Ovary (tissue), 3 donors: ENCODE results near the gene PODXL.

ENCODE experiments used
- EP300 ChIP-seq: sonication (generic); formaldehyde crosslinking; IDR thresholded peaks from one replicate; pipeline ENCODE4 v1.6.1; 2017; ENCODE audit warnings: antibody characterized with exemption
- POLR2A ChIP-seq: fragments of 450-650 bp; IDR thresholded peaks from one replicate; pipeline ENCODE4 v1.6.1; 2017; ENCODE audit warnings: antibody characterized with exemption, mild to moderate bottlenecking, moderate library complexity
- TF ChIP-seq, protein P1 (sequence below), 3 donors: fragments of 450-650 bp in 2 of 3; fragments of 200-600 bp in 1 of 3; IDR thresholded peaks; one replicate each; pipeline versions ENCODE4 v1.5.1 to v1.8.0; 2016 to 2022; ENCODE audit warnings: antibody characterized with exemption in 3 of 3, mild to moderate bottlenecking in 1 of 3
- donor health status: DM: no; HTN: no; CAD: no.

DNA sequence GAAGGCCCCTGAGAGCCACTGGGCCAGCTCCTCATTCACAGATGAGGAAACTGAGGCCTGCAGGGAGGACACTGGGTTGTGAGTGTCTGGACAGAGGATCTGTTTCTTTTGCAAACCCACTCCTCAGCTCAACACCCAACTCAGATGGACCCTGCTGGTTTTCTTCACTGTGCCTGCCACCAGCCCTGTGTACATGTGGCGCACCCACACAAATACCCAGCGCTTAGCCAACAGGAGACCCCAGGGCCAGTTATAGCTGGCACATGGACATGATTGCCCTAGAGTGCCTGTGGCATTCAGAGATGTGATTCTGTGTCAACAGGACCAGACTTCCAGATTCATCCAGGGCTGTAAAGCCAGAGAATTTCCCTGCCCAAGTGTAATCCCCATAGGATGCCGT lies 12.4 kb downstream of the PODXL start:
- TF ChIP-seq POLR2A: no peak
- TF ChIP-seq, protein P1, sequence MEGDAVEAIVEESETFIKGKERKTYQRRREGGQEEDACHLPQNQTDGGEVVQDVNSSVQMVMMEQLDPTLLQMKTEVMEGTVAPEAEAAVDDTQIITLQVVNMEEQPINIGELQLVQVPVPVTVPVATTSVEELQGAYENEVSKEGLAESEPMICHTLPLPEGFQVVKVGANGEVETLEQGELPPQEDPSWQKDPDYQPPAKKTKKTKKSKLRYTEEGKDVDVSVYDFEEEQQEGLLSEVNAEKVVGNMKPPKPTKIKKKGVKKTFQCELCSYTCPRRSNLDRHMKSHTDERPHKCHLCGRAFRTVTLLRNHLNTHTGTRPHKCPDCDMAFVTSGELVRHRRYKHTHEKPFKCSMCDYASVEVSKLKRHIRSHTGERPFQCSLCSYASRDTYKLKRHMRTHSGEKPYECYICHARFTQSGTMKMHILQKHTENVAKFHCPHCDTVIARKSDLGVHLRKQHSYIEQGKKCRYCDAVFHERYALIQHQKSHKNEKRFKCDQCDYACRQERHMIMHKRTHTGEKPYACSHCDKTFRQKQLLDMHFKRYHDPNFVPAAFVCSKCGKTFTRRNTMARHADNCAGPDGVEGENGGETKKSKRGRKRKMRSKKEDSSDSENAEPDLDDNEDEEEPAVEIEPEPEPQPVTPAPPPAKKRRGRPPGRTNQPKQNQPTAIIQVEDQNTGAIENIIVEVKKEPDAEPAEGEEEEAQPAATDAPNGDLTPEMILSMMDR (IDR thresholded peaks at IDR 0.05): no peak
- no peak for TF ChIP-seq EP300
